Measurements from ENCODE around the gene PLA2G4B. TPM values are rescaled to one million over a fixed set of nuclear protein-coding genes. Genes with fewer than 3 reads are reported as not detected.

Gene PLA2G4B
- total and polyA plus RNA-seq, 2 of the 8 experiments (the other 6 are each of a cell fraction or from before 2014, with no cell fraction given) = 4.2 to 9.2 TPM

DNA sequence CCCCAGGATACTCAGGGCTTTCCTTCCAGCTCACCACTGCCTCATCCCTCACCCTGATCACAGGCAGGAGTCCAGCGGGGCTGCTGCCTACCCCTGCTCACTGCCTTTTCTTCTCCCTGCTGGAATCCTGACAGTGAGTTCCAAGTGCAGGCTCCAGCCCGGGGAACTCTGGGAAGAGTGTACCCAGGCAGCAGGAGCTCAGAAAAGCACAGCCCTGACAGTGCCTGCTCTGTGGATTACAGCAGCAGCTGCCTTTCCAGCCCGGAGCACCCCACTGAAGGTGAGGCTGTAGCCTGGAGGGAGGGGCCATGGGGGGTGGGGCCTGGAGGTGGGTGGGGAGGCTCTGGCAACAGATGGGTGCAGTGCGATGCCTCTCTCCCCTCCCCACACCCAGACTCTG lies 16.8 kb upstream of the PLA2G4B start:
- H3K4me1 ChIP-seq (replicated peaks in 1 of 4; ENCODE audit: control insufficient read depth in 3 of 4, insufficient read depth in 4 of 4, low read length in 3 of 4) = no peaks in the 10 kb centered on the region; a peak in 2 of 7 replicates
- 94% methylated on average over 2 of the region's 4 CpGs; no CpG with 5 or more reads in 1 of the 2 experiments for WGBS, 2 experiments (ENCODE audit: extremely low coverage in 1 of 2, insufficient coverage in 1 of 2, insufficient read length in 1 of 2, insufficient replicate concordance in 2 of 2, low coverage in 1 of 2, low lambda C conversion rate in 2 of 2, missing lambda C conversion rate in 1 of 2)
- H3K9me3 ChIP-seq (ENCODE audit: insufficient read depth in 2 of 2, low read depth in 1 of 2, low read length in 1 of 2) = no peaks in the 10 kb centered on the region
- H2BK12ac ChIP-seq (ENCODE audit: low read depth, low read length) = no peak overlapping the region
- no peak overlapping the region for H2BK5ac ChIP-seq (ENCODE audit: low read depth, low read length)
- peaks cover 0 to 1% of the 10 kb centered on the region in 2 experiments for H4K20me1 ChIP-seq (replicated peaks in 1 of 2; ENCODE audit: control insufficient read depth in 1 of 2, insufficient read depth in 2 of 2, low read length in 2 of 2)
- no peak overlapping the region for H2BK15ac ChIP-seq (ENCODE audit: low read length)
- H2AFZ ChIP-seq (ENCODE audit: low read length) = no peak overlapping the region
- no peak overlapping the region for H4K8ac ChIP-seq (ENCODE audit: extremely low read depth, insufficient read depth, low read length)
- no peak overlapping the region for H3K4ac ChIP-seq (replicated peaks; ENCODE audit: insufficient read length, low read depth, low read length)
- H3K36me3 ChIP-seq (ENCODE audit: control insufficient read depth in 2 of 4, insufficient read depth in 4 of 4, low read length in 3 of 4) = peaks cover 0 to 3% (median 0%) of the 10 kb centered on the region in 4 experiments; a peak in 4 of 8 replicates
- no peak overlapping the region for H3K27ac ChIP-seq (ENCODE audit: low read depth, low read length)
- H2AK5ac ChIP-seq (ENCODE audit: low read depth, low read length) = no peak overlapping the region
- H3K4me2 ChIP-seq (ENCODE audit: insufficient read depth in 1 of 2, low read depth in 2 of 2, low read length in 2 of 2) = no peak overlapping the region
- H3K79me2 ChIP-seq (ENCODE audit: control insufficient read depth in 1 of 2, insufficient read depth in 2 of 2, low read length in 2 of 2) = no peaks in the 10 kb centered on the region
- no peak overlapping the region for H4K5ac ChIP-seq (ENCODE audit: insufficient read length, low read depth, low read length)
- no peak overlapping the region for H3K4me3 ChIP-seq (ENCODE audit: extremely low read depth in 1 of 4, insufficient read depth in 2 of 4, low read depth in 3 of 4, low read length in 4 of 4)
- H2BK120ac ChIP-seq (replicated peaks; ENCODE audit: low read depth, low read length) = no peak overlapping the region
- peaks cover 0 to 2% (median 0%) of the 10 kb centered on the region in 4 experiments; a peak in 1 of 7 replicates for H3K27me3 ChIP-seq (replicated peaks in 1 of 4; ENCODE audit: control insufficient read depth in 3 of 4, extremely low read depth in 1 of 4, insufficient read depth in 3 of 4, low read length in 3 of 4)
- no peaks in the 10 kb centered on the region for H3K23me2 ChIP-seq (ENCODE audit: low read depth, low read length)
- no peak for DNase-seq (ENCODE audit: low read depth in 1 of 2, low spot score in 2 of 2)
- H2BK20ac ChIP-seq (ENCODE audit: low read length) = no peak overlapping the region
- TF ChIP-seq E2F6 (IDR thresholded peaks at IDR 0.05) (no peak), TAF1 (IDR thresholded peaks at IDR 0.05; ENCODE audit: low read depth, low read length) (no peak), JUND (IDR thresholded peaks at IDR 0.05; ENCODE audit: low read length) (no peak), POU5F1 (IDR thresholded peaks at IDR 0.05; ENCODE audit: low read depth, low read length) (no peak), CHD2 (IDR thresholded peaks at IDR 0.05; ENCODE audit: low read length) (no peak)
- ChIA-PET CTCF (ENCODE audit: partially characterized antibody) (interaction anchor here (1.0 to 3.5 kb wide), 7 partner anchors 10 to 83 kb away, joined by 3 to 32 read pairs (median 3); partner anchors contain the start of gene MAPKBP1), POLR2A (ENCODE audit: partially characterized antibody) (interaction anchor here (0.8 to 1.6 kb wide), 2 partner anchors 28 to 48 kb away, joined by 3 to 5 read pairs; partner anchors contain the start of gene MAPKBP1)
- H3K9ac ChIP-seq (replicated peaks in 1 of 4; ENCODE audit: extremely low read depth in 1 of 4, low read depth in 3 of 4, low read length in 3 of 4) = no peak overlapping the region
- H4K91ac ChIP-seq (replicated peaks; ENCODE audit: insufficient read length, low read length) = no peak overlapping the region
- FAIRE-seq = no peak
- H3K56ac ChIP-seq (replicated peaks; ENCODE audit: insufficient read length, low read depth, low read length) = no peak overlapping the region
- H3K23ac ChIP-seq (ENCODE audit: insufficient read length) = no peak overlapping the region
- no peak overlapping the region for H3K18ac ChIP-seq (ENCODE audit: extremely low read depth, low read length)
- H3K79me1 ChIP-seq (ENCODE audit: low read depth, low read length) = no peaks in the 10 kb centered on the region
- H3K14ac ChIP-seq (ENCODE audit: insufficient read length) = no peak overlapping the region
